Left cardiac atrium (tissue), 4 donors: ENCODE results near the gene RNF213. TPM values are rescaled to one million over a fixed set of nuclear protein-coding genes. Genes with fewer than 3 reads are reported as not detected.
"Not testable (repeated sequence)": the region's sequence is repeated elsewhere in the genome, so short reads cannot be mapped to it uniquely, and the experiment has no call there.

Source experiments
- ATAC-seq, 2 donors: fragments of 200-7000 bp; cut with Tn5 transposase; one replicate each; pipeline ENCODE4 v1.9.1; 2020; ENCODE audit warnings: mild to moderate bottlenecking in 2 of 2, moderate library complexity in 2 of 2
- DNase-seq: peaks from one replicate; pipeline ENCODE4 v3.0.0-alpha.2; 2020
- intact Hi-C, 2 donors: fragments of 100-400 bp; cut with DNase I; formaldehyde crosslinking; loops; one replicate each; pipeline versions ENCODE4 v1.14.1 to v1.15.1; 2022 to 2023
- total RNA-seq, 2 donors: library from RNA; stranded (reverse); fragmentation: NEBNext Ultra II Directional; extraction: Animal tissue kit (Norgen Biotek cat#: 25700); gene quantifications; one replicate each; pipeline ENCODE4 v1.2.1, GENCODE V29; 2021
- donor health status: DM: no; HTN: yes; CAD: no.
- donor health status: DM: no; HTN: yes; CAD: no; lungs with severe emphysema.
- donor health status: DM: yes; HTN: yes; CAD: no.
- donor health status: Dilated cardiomyopathy.

RNF213 gene
- total RNA-seq, 2 donors from 2014 or later = 43.4 to 48.4 TPM

- DNase-seq (no peak), ATAC-seq (peak in 1 of 2 donors; percentile 20)
- intact Hi-C loops = no loop called here
Observed at GRCh38 chr17:80328634-80329380, 68.2 kb downstream of the RNF213 start.

GRCh38 chr17:80329421-80329820 is 68.8 kb downstream of the RNF213 start:
- intact Hi-C loops, DNase-seq, ATAC-seq: not testable (repeated sequence)

GRCh38 chr17:80330276-80330675 is 69.6 kb downstream of the RNF213 start:
- no peak for DNase-seq
- intact Hi-C loops = no loop called here
- ATAC-seq = no peak

GRCh38 chr17:80330938-80331337 is 70.3 kb downstream of the RNF213 start:
- DNase-seq, intact Hi-C loops, ATAC-seq: not testable (repeated sequence)

- no peak for ATAC-seq
- intact Hi-C loops = no loop called here
Observed at GRCh38 chr17:80331820-80332219, 71.2 kb downstream of the RNF213 start.

GRCh38 chr17:80337195-80337895 is 76.7 kb downstream of the RNF213 start:
- DNase-seq (no peak), ATAC-seq (no peak)
- intact Hi-C loops = no loop called here

More at GRCh38 chr17:80331820-80332219, 71.2 kb downstream of the RNF213 start:
- no peak for DNase-seq

GRCh38 chr17:80339118-80339517 is 78.5 kb downstream of the RNF213 start:
- no peak for DNase-seq
- no peak for ATAC-seq
- intact Hi-C loops = no loop called here

- intact Hi-C loops = no loop called here
- DNase-seq = no peak
- ATAC-seq = no peak
Observed at GRCh38 chr17:80339731-80340456, 79.2 kb downstream of the RNF213 start.

GRCh38 chr17:80345321-80345720 is 84.7 kb downstream of the RNF213 start:
- no peak for DNase-seq
- intact Hi-C loops = no loop called here
- ATAC-seq = no peak

- intact Hi-C loops = no loop called here
- ATAC-seq = no peak
- DNase-seq = no peak
Observed at GRCh38 chr17:80345841-80346497, 85.3 kb downstream of the RNF213 start.

- ATAC-seq (no peak), DNase-seq (no peak)
- intact Hi-C loops = no loop called here
Observed at GRCh38 chr17:80346498-80347275, 86.0 kb downstream of the RNF213 start.

GRCh38 chr17:80347536-80347935 is 86.9 kb downstream of the RNF213 start:
- DNase-seq = no peak
- no peak for ATAC-seq
- intact Hi-C loops = no loop called here

GRCh38 chr17:80347948-80348351 is 87.3 kb downstream of the RNF213 start:
- ATAC-seq = no peak
- intact Hi-C loops = no loop called here
- no peak for DNase-seq

GRCh38 chr17:80348551-80349150 is 88.0 kb downstream of the RNF213 start:
- DNase-seq (no peak), ATAC-seq (no peak)
- intact Hi-C loops = no loop called here

GRCh38 chr17:80349151-80349651 is 88.5 kb downstream of the RNF213 start:
- no peak for DNase-seq
- no peak for ATAC-seq
- intact Hi-C loops = no loop called here

- DNase-seq (no peak), ATAC-seq (no peak)
- intact Hi-C loops = loop anchor here in 1 of 2 donors (10.0 kb wide), 1 partner anchor 45 kb away; no protein-coding TSS in a partner anchor
Observed at GRCh38 chr17:80349751-80350150, 89.1 kb downstream of the RNF213 start.

- DNase-seq = no peak
- intact Hi-C loops = loop anchor here in 1 of 2 donors (10.0 kb wide), 1 partner anchor 48 kb away; no protein-coding TSS in a partner anchor
- ATAC-seq = no peak
Observed at GRCh38 chr17:80352216-80352895, 91.7 kb downstream of the RNF213 start.
